GM12875 (cell line): ENCODE measurements around the gene LASP1NB.
"Not testable (repeated sequence)": the region's sequence is repeated elsewhere in the genome, so short reads cannot be mapped to it uniquely, and the experiment has no call there.

ENCODE experiments used
- H3K4me3 ChIP-seq: one replicate; pipeline ENCODE4 v1.5.1; 2011; ENCODE audit warnings: low read depth, low read length, control low read depth
- CTCF ChIP-seq: IDR thresholded peaks from 2 replicates; pipeline ENCODE4 v1.5.1; 2011; ENCODE audit warnings: low read depth, mild to moderate bottlenecking, control low read depth, inconsistent platforms, low read length, moderate library complexity, borderline replicate concordance; ENCODE audit not compliant: insufficient read depth

The LASP1NB gene

GRCh38 chr17:38911081-38911730 is 14.2 kb upstream of the LASP1NB start:
- no peak for TF ChIP-seq CTCF
- H3K4me3 ChIP-seq, result no peak overlapping the region

DNA sequence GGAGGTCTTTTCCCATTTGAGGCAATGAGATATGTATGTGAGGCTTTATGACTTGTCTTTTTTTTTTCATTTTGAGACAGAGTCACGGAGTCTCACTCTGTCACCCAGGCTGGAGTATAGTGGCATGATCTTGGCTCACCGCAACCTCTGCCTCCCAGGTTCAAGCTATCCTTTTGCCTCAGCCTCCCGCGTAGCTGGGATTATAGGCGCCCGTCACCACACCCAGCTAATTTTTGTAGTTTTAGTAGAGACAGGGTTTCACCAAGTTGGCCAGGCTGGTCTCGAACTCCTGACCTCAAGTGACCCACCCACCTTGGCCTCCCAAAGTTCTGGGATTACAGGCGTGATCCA is 13.7 kb upstream of the LASP1NB start:
- not testable (repeated sequence) for H3K4me3 ChIP-seq

DNA sequence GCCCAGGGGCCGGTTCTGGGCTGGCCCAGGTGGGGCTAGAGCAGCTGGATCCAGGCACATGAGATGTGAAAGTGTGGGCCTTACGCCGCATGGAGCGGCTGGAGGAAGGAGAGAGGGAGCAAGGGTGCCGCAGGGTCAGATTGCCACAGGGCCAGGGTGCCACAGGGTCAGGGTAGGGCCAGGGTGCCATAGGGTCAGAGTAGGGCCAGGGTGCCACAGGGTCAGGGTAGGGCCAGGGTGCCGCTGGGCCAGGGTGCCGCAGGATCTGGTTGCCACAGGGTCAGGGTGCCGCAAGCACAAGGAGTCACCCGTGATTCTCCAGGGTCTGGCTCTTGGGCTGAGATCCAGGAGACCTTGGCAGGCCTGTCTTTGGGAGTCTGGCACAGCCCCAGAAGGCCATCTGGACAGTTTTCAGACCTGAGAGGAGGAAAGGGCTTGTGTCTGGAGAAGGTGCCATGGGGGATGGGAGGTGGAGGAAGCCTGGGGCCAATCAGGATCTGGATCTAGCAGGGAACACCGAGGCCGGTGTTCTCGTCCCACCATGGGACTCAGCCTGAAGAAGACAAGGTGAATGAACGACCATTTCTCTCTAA is 13.1 kb upstream of the LASP1NB start:
- H3K4me3 ChIP-seq, result no peak overlapping the region
- TF ChIP-seq CTCF, result no peak

GRCh38 chr17:38914741-38915638 is 10.4 kb upstream of the LASP1NB start:
- TF ChIP-seq CTCF, result no peak
- no peak overlapping the region for H3K4me3 ChIP-seq

DNA sequence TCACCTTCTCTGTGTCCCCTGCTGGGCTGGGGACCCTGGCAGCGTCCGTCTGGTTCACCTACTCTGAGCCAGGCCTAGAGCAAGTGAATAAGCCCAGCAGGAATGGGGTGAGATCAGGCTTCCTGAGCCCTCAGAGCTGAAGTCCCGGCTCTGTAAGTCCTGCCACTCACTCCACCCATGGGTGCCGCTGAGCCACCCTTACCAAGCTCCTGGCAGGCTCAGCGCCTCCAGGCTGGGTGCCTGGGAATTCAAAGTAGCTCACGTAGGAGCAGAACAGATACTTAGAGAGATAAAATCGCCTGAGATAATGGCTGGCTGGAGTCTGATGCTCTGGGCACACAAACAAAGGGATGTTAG is 9.8 kb upstream of the LASP1NB start:
- no peak overlapping the region for H3K4me3 ChIP-seq
- no peak for TF ChIP-seq CTCF

- H3K4me3 ChIP-seq, result no peak overlapping the region
- no peak for TF ChIP-seq CTCF
Observed at GRCh38 chr17:38916771-38917170, 8.6 kb upstream of the LASP1NB start.

- H3K4me3 ChIP-seq, result no peak overlapping the region
- no peak for TF ChIP-seq CTCF
Observed at GRCh38 chr17:38917259-38917658, 8.2 kb upstream of the LASP1NB start.
